Glutamatergic neuron (in vitro differentiated cells): Measurements from ENCODE around the gene THBS2. TPM values are rescaled to one million over a fixed set of nuclear protein-coding genes. Genes with fewer than 3 reads are reported as not detected.

Experiments used
- DNase-seq: peaks from one replicate; pipeline ENCODE4 v3.0.0; 2022
- H3K27ac Mint-ChIP-seq: one replicate; pipeline ENCODE4 v1.8.0; 2020; ENCODE audit warnings: mild to moderate bottlenecking, mixed read lengths, inconsistent platforms; ENCODE audit not compliant: unreplicated experiment
- H3K27me3 Mint-ChIP-seq: one replicate; pipeline ENCODE4 v1.8.0; 2020; ENCODE audit warnings: mild to moderate bottlenecking, moderate library complexity, mixed read lengths, inconsistent platforms; ENCODE audit not compliant: unreplicated experiment
- H3K36me3 Mint-ChIP-seq: one replicate; pipeline ENCODE4 v1.8.0; 2020; ENCODE audit warnings: mild to moderate bottlenecking, mixed read lengths, inconsistent platforms; ENCODE audit not compliant: unreplicated experiment
- H3K4me1 Mint-ChIP-seq: one replicate; pipeline ENCODE4 v1.8.0; 2020; ENCODE audit warnings: mild to moderate bottlenecking, low read depth, mixed read lengths, inconsistent platforms; ENCODE audit not compliant: unreplicated experiment
- H3K4me3 Mint-ChIP-seq: one replicate; pipeline ENCODE4 v1.8.0; 2020; ENCODE audit warnings: mild to moderate bottlenecking, mixed read lengths, inconsistent platforms; ENCODE audit not compliant: unreplicated experiment
- H3K9me3 Mint-ChIP-seq: one replicate; pipeline ENCODE4 v1.8.0; 2020; ENCODE audit warnings: mild to moderate bottlenecking, moderate library complexity, mixed read lengths, inconsistent platforms; ENCODE audit not compliant: unreplicated experiment
- CTCF ChIP-seq: fragments of 200-600 bp; sonication (generic); IDR thresholded peaks from one replicate; pipeline ENCODE4 v1.5.0; 2021; ENCODE audit not compliant: partially characterized antibody, unreplicated experiment
- total RNA-seq: library from RNA; stranded (reverse); fragmentation: NEBNext Ultra II Directional; extraction: Animal tissue kit (Norgen Biotek cat#: 25700); gene quantifications from one replicate; pipeline ENCODE4 v1.2.1, GENCODE V29; 2021; ENCODE audit not compliant: unreplicated experiment

THBS2 gene
- total RNA-seq, 1 donor from 2014 or later = 3.1 TPM

GRCh38 chr6:169208011-169208410, 45.6 kb downstream of the THBS2 start:
- H3K9me3 Mint-ChIP-seq = peaks cover 4% of the 10 kb centered on the region
- H3K4me1 Mint-ChIP-seq = no peaks in the 10 kb centered on the region
- no peak for TF ChIP-seq CTCF
- H3K4me3 Mint-ChIP-seq = no peak overlapping the region
- no peaks in the 10 kb centered on the region for H3K27me3 Mint-ChIP-seq
- H3K27ac Mint-ChIP-seq = no peak overlapping the region
- DNase-seq = no peak
- peaks cover 6% of the 10 kb centered on the region for H3K36me3 Mint-ChIP-seq

- H3K36me3 Mint-ChIP-seq = peaks cover 6% of the 10 kb centered on the region
- no peak for DNase-seq
- H3K4me1 Mint-ChIP-seq = no peaks in the 10 kb centered on the region
- no peak for TF ChIP-seq CTCF
- H3K27ac Mint-ChIP-seq = no peak overlapping the region
- peaks cover 4% of the 10 kb centered on the region for H3K9me3 Mint-ChIP-seq
- no peak overlapping the region for H3K4me3 Mint-ChIP-seq
- H3K27me3 Mint-ChIP-seq = no peaks in the 10 kb centered on the region
Measured at GRCh38 chr6:169207482-169207881, 46.2 kb downstream of the THBS2 start.

- no peak overlapping the region for H3K4me3 Mint-ChIP-seq
- peaks cover 3% of the 10 kb centered on the region for H3K27me3 Mint-ChIP-seq
- no peaks in the 10 kb centered on the region for H3K4me1 Mint-ChIP-seq
- no peak for DNase-seq
- H3K9me3 Mint-ChIP-seq = peaks cover 7% of the 10 kb centered on the region
- peaks cover 6% of the 10 kb centered on the region for H3K36me3 Mint-ChIP-seq
- H3K27ac Mint-ChIP-seq = no peak overlapping the region
- TF ChIP-seq CTCF = no peak
Measured at GRCh38 chr6:169205176-169206160, 48.2 kb downstream of the THBS2 start.

GRCh38 chr6:169204167-169204566, 49.5 kb downstream of the THBS2 start:
- H3K9me3 Mint-ChIP-seq = peaks cover 7% of the 10 kb centered on the region
- peaks cover 3% of the 10 kb centered on the region for H3K27me3 Mint-ChIP-seq
- no peak for TF ChIP-seq CTCF
- H3K4me1 Mint-ChIP-seq = no peaks in the 10 kb centered on the region
- no peak for DNase-seq
- H3K36me3 Mint-ChIP-seq = peaks cover 6% of the 10 kb centered on the region
- H3K4me3 Mint-ChIP-seq = no peak overlapping the region
- no peak overlapping the region for H3K27ac Mint-ChIP-seq

- Mint-ChIP-seq H3K9me3 (peaks cover 6% of the 10 kb centered on the region), H3K27me3 (peaks cover 5% of the 10 kb centered on the region), H3K27ac (no peak overlapping the region), H3K36me3 (peaks cover 6% of the 10 kb centered on the region), H3K4me3 (no peak overlapping the region), H3K4me1 (no peaks in the 10 kb centered on the region)
- no peak for TF ChIP-seq CTCF
- DNase-seq = no peak
Measured at GRCh38 chr6:169201985-169202384, 51.7 kb downstream of the THBS2 start.
